ENCODE data around the gene IL17B. TPM values are rescaled to one million over a fixed set of nuclear protein-coding genes. Genes with fewer than 3 reads are reported as not detected.

Gene IL17B
- total RNA-seq, 1 donor from 2014 or later = not detected

DNA sequence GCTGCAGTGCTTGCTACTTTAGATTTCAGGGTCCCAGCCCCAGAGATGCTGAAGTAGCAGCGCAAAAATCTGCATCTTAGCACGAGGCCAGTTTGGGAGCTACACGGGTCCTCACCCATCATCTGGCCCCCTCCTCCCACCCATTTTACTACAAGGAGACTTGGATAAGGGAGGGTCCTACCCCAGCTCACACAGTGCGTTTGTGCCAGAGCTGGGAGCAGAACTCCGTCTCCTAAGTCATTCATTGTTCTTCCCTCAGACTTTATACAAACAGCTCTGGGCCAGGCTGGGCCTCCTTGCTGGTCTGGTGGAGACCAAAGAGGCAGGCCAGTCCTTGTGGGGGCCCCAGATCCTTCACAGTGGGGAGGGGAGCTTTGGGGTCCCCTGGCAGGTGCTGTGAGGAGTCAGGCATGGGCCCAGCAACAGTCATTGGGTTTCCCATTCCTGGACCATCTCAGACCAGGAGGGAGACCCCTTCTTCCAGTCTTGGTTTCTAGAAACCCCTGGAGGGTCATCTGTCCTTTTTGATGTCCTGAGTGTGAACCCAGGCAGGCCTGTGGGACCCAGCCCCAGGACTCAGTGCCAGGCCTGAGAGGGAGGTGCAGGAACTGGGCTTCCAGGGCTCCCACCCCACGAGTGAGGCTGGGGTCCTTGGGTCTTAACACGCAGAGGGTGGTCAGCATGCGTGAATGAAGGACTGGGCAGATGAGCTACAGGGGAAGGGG lies 2.3 kb upstream of the IL17B start:
- DNase-seq (ENCODE audit: extremely low read depth, low read depth, low spot score) = no peak

DNA sequence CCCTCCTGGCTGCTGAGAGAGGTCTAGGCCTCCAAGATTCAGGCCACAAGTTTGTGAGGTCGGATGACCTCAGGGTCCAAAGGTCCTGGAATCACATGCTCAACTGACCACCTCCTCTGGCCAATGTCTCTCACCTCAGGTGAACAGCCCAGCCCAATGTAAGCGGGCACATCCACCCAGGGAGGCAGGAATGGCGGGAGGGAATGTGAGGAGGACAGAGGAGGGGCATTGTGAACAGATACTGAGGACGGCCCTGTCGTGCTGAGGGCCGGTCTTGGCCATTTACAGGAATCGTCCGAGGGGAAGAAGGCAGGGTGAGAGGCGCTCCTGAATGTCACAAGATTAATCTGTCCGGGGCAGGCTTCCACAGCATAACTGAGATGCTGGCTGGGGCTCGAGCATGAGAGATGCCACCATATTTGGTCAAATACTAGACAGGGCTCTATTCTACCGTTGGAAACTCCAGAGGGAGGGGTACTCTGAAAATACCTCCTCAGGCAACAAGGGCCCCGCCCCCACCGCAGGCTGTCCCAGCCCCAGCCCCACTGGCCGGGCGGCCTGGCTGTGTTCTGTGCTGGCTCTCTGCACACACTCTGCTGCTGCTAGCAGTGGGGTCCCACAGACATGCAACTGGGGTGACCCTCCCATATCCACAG lies 1.5 kb upstream of the IL17B start:
- no peak for DNase-seq (ENCODE audit: extremely low read depth, low read depth, low spot score)

DNA sequence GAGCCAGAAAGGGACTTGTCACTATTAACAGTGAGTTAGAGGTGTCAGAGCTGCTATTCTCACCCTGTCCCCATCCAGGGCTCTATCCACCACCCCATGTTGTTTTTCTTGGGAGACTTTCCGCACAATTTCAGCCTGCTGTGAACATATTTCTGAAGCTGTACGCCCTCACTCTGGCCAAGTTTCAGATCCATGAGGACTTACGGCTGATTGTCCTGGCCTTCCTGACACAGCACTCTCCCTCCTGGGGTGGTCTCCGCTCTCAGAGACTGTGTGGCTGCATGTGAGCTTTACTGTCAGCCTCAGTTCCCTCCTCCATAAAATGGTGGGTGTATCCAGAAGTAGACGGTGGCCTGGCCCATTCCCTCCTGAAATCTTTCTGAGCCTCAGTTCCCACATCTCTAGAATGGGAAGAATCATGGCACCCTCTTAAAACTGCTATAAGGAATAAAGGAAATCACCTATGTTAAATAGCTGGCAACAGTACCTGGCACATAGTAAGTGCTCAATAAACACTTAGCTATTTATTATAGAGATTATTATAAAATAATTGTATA lies 804 bp upstream of the IL17B start:
- DNase-seq (ENCODE audit: extremely low read depth, low read depth, low spot score) = no peak

DNA sequence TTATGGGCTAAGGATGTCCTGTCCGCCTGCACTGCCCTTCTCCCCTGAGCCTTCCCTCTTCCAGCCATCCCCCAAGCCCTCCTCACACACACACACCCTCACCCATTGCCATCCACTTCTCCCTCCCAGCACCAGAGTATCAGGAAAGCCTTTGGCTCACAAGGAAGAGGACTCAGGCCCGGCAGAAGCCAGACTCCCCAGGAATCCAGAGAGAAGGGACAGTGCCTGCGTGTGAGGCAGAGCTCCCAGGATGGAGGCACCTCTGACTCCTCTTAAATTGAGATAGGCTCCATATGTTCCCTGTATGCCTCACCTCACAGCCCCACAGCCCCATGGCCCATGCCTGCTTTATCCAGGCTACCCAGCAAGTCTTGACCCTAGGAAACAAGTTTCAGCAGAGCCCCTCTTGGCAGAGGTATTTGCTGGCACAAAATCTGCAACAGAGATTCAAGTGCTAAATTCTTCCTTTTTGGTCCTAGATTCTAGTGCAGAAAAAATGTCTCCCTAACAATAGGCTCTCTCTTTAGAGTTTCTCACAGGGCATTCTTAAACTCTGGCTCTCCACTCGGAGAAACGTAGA lies 761 bp downstream of the IL17B start:
- DNase-seq (ENCODE audit: extremely low read depth, low read depth, low spot score) = no peak

DNA sequence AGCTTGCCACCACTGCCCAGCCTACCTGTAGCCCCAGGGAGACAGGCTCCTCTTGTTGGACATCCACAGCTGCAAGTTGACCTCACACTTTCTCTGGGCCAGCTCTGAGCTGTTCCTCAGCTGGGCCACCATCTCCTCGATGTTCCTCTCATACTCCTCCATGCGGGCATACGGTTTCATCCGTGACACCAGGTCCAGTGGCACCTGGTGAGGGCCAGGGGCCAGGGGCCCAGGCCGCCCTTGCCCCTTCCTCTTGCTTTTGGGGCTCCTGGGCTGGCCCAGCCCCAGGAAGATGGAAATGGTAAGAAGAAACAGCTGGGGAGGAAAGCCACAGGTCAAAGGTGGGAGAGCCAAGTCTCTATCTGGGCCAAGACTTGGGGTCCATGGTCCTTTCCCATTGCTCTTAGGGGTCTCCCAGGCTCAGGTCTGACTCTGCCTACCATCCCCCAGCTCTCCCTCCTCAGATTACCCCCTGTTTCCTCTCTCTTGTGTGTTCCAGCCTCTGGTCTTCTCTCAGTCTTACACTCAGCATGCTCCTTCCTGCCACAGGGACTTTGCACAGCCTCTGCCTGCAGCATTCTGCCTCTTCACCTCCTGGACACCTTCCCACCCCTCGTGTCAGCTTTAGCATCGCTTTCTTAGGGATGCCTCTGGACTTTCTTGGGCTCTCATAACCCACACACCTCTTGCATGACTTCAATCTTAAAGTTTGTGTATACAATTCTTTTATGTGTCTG lies 2.2 kb downstream of the IL17B start:
- no peak for DNase-seq (ENCODE audit: extremely low read depth, low read depth, low spot score)

DNA sequence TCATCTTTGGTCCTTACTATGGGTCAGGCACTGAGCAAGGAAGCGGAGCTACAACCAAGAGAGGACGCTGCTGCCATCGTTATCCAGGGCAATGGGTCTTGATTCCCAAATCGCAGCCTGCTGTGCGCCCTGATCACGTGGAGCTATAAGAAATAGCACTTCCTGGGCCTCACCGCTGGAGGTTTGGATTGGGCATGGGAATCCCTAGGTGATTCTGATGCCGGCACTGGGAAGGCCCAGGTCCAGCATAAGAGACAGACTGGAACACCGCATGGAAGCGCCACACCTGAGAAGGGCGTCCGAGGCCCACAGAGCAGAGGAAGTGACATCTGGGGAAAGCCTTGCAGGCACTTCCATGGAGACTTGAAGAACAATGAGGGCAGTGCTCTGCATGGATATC lies 3.0 kb downstream of the IL17B start:
- no peak for DNase-seq (ENCODE audit: extremely low read depth, low read depth, low spot score)

DNA sequence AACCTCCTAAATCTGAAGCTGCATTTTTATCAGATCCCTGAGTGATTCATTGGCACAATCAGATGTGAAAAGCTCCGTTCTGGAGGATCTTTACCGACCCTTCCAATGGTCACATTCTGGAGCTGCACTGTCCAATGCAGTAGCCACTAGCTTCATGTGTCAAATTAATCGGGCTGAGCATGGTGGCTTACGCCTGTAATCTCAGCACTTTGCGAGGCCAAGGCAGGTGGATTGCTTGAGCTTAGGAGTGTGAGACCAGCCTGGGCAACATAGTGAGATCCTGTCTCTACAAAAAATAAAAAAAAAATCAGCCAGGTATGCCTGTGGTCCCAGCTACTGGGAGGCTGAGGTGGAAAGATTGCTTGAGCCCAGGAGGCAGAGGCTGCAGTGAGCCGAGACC lies 3.7 kb downstream of the IL17B start:
- DNase-seq (ENCODE audit: extremely low read depth, low read depth, low spot score) = no peak

DNA sequence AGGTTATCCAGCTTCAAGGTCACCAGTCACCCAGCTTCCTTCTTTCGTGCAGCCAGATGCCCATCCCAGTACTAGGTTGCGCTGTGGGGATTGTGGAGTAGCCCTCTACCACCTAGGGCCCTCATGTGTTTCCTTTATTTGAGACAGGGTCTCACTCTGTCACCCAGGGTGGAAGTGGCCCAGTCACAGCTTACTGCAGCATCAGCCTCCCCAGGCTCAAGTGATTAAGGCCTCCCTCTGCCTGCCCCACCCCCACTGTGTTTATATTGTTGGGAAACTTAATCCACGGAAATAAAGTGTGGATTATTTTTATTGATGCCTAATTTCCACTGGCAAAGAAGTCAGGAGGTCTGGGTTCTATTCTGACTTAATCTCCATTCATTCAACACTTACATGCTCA lies 4.3 kb downstream of the IL17B start:
- DNase-seq (ENCODE audit: extremely low read depth, low read depth, low spot score) = no peak

DNA sequence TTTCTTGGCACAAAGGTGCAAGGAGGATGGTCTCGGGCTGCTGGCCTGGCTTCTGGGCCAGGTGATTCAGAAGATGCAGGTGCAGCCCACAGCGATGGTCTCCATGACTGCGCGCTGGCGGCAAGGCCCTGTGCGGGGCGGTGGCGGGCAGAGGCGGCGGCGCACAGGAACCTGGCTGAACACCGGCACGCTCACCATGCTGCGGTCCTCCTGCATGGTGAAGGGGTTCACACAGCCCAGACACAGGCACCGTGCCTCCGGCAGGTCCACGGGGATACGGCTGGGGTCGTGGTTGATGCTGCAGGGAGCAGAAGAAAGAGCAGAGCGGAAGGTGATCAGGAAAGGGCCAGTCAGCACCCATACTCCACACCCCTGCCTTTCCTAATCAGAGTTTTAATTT lies 4.8 kb downstream of the IL17B start:
- no peak for DNase-seq (ENCODE audit: extremely low read depth, low read depth, low spot score)

DNA sequence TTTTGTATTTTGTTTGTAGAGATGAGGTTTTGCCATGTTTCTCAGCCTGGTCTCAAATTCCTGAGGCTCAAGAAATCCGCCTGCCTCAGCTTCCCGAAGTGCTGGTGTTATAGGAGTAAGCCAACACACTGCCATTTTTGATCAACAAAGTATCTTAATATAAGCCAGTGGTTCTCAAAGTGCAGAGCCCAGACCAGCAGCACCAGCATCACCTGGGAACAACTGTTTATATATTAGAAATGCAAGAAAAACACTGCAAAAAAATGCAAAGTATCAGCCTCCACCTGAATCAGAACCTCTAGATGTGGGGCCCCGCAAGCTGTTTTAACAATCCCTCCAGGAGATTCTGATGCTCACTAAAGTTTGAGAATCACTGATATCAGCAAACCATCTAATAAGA lies 6.2 kb downstream of the IL17B start:
- no peak for DNase-seq (ENCODE audit: extremely low read depth, low read depth, low spot score)

DNA sequence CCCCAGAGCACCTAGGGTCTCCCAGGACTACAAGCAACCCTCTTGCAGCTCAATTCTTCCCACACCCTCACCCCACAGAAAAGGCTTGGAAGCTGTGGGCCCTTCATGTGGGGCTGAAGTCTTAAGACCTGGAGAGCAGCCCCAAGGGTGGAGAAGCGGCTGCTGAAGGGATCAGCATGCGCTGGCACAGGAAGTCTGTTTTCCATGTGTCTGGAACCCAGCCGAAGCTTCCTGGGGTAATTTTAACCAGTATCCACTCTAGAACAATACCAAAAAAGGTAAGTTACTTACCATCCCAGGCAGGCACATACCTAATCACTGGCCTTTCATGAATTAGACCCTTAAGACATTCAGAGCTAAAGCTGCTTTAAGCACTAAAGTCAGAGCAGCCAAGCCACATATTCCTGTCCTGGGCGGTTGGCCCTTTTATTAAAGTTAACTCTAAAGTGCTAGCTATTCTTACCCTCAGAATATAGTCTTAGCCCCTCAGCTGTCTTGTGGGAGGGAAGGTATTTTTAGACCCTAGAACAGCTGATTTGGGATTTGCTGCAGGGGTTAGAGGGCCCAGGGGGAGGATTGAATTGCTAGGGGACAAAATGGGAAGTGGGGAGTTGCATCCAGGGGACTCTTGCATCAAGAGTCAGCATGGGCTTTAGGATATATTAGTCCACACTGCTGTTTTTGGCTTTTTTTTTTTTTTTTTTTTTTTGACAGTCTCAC lies 6.9 kb downstream of the IL17B start:
- DNase-seq (ENCODE audit: extremely low read depth, low read depth, low spot score) = no peak

DNA sequence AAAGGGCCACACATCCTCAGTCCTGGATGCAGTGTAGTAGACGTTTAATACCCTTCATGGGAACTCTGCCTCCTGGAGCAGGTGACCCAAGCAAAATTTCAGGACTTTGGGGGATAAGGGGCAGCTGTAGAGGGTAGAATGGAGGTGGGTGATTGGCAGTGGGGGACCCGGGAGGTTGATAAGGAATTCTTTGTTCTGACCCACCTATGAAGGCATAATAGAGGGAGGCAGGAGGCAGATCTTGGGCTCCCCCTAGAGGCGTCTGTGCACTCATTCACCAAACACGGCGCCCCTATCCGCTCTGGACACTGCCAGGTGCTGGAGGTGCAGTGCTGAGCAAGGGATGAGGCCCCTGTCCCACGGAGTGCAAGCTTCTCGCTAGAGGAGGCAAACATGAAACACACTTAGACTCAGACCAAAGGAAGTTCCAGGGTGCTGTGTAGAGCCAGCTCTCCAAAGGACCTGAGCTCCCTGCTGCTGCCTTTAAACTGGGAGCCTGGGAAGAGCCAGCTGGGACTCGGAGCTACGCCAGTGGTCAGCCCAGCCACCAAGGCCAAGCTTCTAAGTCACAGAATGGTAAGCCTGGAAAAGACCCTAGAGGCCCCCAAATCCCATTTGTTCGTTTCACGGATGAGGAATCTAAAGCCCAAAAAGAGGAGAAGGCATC lies 7.7 kb downstream of the IL17B start:
- DNase-seq (ENCODE audit: extremely low read depth, low read depth, low spot score) = no peak

DNA sequence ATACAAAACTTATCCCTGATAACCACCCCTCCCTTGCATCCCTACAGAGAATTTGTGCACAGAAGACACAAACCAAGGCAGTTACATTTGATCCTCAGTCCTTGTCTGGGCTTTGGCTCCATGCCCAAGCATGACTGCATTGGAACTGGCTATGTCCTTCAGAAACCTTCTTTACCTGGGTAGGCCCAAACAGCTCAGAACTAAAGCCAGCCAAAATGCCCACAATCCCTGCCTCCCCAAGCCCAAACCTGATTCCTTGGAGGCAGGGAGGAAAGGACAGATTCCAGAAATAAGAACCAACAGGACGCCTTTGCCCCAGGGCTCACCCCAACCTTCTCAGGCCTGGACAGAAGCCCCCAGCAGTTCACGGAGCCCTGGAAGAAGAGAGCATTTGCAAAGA lies 8.2 kb downstream of the IL17B start:
- no peak for DNase-seq (ENCODE audit: extremely low read depth, low read depth, low spot score)

DNA sequence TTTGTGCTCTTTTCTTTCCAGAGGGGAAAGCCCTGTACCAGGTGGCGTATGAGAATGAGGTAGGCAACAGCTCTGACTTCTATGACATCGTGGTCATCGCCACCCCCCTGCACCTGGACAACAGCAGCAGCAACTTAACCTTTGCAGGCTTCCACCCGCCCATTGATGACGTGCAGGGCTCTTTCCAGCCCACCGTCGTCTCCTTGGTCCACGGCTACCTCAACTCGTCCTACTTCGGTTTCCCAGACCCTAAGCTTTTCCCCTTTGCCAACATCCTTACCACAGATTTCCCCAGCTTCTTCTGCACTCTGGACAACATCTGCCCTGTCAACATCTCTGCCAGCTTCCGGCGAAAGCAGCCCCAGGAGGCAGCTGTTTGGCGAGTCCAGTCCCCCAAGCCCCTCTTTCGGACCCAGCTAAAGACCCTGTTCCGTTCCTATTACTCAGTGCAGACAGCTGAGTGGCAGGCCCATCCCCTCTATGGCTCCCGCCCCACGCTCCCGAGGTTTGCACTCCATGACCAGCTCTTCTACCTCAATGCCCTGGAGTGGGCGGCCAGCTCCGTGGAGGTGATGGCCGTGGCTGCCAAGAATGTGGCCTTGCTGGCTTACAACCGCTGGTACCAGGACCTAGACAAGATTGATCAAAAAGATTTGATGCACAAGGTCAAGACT lies 11.0 kb downstream of the IL17B start:
- DNase-seq (ENCODE audit: extremely low read depth, low read depth, low spot score) = no peak

DNA sequence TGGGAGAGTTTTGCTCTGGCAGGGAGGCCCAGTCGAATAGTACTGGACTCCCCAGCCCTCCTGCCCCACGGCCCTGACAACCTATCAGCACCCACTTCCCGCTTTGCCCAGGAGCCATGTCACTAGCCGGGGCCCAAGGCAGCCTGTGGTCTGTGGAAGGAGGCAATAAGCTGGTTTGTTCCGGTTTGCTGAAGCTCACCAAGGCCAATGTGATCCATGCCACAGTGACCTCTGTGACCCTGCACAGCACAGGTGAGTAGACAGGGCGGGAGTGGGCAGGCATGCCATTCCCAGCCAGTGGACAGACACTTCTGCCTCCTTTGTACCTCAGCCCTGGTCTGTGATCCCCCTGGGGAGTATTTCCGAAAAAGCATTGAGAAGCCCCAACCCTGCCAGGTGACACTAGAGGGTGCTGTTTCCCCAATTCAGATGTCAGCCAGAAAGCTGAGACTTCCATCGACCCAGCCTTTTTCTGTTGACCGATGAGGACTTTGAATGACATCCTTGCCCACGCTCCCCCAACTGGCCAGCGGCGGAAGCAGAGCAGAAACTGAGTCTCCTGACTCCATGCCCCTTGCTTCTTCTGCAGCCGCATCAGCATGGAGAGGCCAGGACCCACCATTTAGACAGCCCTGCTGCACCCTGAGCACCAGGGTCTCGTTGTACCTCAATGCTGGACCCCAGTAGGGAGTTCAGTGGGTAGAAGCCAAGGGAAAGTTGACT lies 11.7 kb downstream of the IL17B start:
- no peak for DNase-seq (ENCODE audit: extremely low read depth, low read depth, low spot score)

DNA sequence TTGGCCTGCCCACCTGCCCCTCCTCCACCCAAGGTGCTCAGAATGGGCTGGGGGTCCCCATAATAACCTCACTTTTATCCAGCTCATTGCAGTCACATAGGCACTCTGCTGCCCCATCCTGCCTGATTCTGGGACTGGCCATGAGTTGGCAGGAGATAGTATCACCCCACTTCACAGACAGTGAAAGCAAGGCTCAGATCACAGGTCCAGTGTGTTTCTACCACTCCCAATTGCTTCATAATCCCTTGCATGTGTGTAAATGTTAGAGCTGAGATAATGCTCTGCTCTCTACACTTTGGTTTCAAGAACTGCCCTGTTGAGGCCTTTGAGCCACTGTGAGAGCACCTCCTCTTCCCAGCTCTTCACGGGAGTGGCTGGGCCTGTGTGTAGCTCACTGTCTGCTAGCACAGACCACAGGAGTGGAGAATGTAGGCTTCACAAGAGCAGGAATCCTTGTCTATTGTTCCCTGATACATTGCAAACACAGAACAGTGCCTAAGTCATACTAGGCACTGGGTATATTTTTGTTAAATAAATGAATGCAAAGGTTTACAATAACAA lies 12.8 kb downstream of the IL17B start:
- DNase-seq (ENCODE audit: extremely low read depth, low read depth, low spot score) = no peak

DNA sequence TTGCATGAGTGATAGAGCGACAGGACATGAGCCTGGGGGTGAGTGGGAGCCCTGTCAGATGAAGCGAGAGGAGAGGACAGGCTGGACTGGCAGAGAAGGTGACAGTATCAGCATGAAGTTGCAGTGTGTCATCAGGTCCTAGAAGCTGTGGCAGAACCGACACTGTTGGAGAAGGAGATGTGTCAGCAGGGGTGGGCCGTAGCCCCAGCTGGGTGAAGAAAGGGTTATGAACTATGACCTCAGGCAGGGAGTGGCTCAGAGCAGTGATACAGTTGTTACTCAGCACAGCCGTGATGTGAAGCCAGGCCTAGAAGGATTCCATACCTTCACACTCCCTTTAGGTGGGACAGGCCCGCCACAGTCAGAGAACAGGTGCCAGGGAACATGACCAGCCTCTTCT lies 13.7 kb downstream of the IL17B start:
- no peak for DNase-seq (ENCODE audit: extremely low read depth, low read depth, low spot score)

DNA sequence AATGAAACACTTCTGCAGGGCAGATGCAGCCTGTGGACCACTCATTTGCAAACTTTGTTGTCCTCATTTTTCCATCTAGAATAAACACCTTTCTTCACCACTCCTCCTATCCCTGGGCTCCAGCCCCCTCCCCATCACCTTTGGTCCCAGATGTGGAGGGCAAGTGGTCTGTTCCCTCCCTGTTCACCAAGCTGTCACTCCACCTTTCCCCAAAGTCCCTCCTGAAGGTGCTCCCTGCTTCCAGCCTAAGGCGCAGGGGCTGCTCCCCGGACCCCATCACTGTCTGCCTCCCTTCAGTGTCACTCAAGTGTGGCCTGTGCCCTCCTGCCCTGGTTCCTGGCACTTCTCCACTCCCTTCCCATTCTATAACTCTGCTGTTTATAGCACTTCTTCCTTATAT lies 14.4 kb downstream of the IL17B start:
- DNase-seq (ENCODE audit: extremely low read depth, low read depth, low spot score) = no peak

DNA sequence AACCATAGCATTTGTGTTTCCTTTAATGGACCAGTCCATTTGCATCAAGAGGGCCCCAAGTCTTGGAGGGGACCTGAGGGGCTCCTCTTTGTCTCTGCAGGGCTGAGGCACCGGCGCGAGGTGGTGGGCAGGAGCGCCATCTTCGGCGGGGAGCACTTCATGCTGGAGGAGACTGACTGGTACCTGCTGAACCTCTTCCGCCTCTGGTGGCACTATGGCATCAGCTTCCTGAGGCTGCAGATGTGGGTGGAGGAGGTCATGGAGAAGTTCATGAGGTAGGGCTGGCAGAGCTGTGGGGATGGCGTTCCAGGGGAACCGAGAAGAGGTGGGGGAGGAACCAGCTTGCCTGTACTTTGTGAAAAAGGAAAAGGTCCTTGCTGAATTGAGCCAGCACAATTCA lies 15.2 kb downstream of the IL17B start:
- DNase-seq (ENCODE audit: extremely low read depth, low read depth, low spot score) = no peak
